Measurements from ENCODE around the gene SPDL1.

Gene SPDL1

DNA sequence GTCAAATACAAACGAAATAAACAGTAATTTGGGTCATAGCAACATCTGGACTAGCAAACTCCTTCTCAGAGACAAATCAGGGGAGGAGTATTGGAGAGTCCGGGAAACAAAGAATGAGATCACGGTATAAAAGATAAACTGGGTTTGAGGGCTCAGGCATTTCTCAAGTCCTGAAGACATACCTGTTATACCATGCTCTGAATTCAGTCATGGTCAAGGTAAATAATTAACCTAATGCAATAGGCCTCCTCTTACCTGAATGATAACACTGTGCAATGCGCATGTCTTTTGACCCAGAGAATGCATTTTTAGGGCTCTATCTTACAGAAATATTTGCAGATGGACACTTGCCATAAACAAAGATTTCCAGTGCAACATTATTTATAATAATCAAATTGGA, 31.9 kb upstream of the SPDL1 start:
- TF ChIP-seq, protein P1, sequence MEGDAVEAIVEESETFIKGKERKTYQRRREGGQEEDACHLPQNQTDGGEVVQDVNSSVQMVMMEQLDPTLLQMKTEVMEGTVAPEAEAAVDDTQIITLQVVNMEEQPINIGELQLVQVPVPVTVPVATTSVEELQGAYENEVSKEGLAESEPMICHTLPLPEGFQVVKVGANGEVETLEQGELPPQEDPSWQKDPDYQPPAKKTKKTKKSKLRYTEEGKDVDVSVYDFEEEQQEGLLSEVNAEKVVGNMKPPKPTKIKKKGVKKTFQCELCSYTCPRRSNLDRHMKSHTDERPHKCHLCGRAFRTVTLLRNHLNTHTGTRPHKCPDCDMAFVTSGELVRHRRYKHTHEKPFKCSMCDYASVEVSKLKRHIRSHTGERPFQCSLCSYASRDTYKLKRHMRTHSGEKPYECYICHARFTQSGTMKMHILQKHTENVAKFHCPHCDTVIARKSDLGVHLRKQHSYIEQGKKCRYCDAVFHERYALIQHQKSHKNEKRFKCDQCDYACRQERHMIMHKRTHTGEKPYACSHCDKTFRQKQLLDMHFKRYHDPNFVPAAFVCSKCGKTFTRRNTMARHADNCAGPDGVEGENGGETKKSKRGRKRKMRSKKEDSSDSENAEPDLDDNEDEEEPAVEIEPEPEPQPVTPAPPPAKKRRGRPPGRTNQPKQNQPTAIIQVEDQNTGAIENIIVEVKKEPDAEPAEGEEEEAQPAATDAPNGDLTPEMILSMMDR (IDR thresholded peaks at IDR 0.05; ENCODE audit: extremely low read depth, missing control alignments), result no peak
- DNase-seq (ENCODE audit: low spot score), result no peak

DNA sequence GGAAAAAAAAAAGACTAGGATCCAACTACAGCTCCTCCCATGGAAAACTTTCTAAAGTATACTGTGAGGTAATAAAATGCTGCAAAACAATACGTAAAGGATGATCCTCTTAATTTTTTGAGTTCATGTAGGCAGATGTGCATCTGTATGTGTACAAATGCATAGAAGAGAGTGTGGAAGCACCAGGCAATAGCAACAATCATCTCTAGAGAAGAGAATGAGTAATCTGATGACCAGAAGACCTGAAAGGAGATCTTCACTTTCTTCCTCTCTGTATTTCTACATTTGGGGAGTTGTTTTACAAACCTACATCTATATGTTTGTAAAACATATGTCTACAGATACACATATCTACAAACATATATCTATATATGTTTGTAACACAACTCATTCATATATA, 29.3 kb upstream of the SPDL1 start:
- TF ChIP-seq, protein P1 (IDR thresholded peaks at IDR 0.05; ENCODE audit: extremely low read depth, missing control alignments), result no peak
- DNase-seq (ENCODE audit: low spot score), result no peak

DNA sequence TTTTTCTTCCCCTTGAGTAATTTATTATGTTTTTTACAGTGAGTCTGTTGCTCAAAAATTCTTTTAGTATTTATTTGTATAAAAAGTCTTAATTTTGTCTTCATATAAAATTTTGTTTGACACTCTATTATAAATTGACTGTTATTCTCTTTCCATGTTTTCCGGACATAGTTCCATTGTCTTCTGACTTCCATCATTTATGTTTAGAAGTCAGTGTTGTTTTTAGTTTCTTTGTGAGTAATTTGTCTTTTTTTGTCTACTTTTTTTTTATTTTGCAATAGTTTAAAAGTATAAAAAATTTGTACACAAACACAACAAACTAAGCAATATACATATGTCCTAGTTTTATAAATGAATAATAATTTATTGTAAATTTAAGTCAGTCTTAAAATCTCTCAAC, 25.7 kb upstream of the SPDL1 start:
- TF ChIP-seq, protein P1 (IDR thresholded peaks at IDR 0.05; ENCODE audit: extremely low read depth, missing control alignments), result no peak
- no peak for DNase-seq (ENCODE audit: low spot score)

DNA sequence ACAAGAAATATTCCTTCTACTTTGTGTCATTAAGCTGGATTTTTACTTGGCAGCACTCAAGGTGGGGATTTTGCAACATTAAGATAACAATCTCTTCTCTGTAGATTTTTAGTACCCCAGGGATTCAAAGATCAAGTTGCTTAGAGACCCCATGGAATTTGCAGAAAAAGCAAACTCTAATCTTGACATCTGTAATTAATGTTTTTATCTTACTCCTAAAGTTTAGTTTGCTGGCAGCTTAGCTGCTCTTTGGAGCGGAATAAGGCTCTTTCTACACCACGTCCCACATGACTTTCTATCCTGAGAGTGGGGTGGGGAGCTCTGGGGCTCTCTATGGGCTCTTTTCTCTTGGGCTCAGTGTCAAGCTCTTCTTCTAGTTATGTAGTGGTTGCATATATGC, 21.7 kb upstream of the SPDL1 start:
- DNase-seq (ENCODE audit: low spot score), result no peak
- TF ChIP-seq, protein P1 (IDR thresholded peaks at IDR 0.05; ENCODE audit: extremely low read depth, missing control alignments), result no peak

DNA sequence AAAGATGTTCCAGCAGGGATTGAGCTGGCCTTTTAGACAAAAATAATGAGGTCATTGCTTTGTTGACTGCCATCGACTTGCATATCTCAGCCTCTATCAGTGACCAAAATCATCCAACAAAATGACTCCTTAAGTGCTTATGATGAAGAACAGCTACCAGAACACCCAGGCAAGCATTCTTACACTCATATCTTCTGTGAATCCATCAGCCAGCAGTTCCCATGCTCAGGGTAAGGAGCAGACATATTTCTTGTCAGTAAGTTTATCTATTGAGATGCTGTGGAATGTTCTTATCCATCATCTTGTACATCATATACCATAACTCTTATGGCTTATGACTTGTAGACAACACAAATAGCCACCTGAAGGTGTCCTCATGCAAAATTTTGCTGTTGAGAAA, 20.2 kb upstream of the SPDL1 start:
- TF ChIP-seq, protein P1 (IDR thresholded peaks at IDR 0.05; ENCODE audit: extremely low read depth, missing control alignments), result no peak
- no peak for DNase-seq (ENCODE audit: low spot score)

DNA sequence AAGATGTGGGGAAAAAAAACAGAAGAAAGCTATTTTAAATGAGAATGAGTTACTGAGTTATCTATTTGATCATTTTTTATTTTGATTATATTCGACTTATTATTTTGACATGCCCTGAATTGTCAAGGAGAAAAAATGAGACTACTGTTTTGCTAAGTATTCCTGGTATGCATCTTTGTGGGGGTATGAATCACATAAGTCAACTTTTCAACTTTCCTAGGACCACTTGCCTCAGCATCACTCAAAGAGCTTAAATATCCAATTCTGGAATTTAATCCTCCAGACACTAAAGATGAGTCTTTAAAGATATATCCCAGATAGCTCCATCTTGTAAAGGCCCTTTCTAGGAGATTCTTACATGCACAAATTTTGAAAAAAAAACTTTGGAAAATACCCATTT, 17.4 kb upstream of the SPDL1 start:
- DNase-seq (ENCODE audit: low spot score), result no peak
- TF ChIP-seq, protein P1 (IDR thresholded peaks at IDR 0.05; ENCODE audit: extremely low read depth, missing control alignments), result no peak

DNA sequence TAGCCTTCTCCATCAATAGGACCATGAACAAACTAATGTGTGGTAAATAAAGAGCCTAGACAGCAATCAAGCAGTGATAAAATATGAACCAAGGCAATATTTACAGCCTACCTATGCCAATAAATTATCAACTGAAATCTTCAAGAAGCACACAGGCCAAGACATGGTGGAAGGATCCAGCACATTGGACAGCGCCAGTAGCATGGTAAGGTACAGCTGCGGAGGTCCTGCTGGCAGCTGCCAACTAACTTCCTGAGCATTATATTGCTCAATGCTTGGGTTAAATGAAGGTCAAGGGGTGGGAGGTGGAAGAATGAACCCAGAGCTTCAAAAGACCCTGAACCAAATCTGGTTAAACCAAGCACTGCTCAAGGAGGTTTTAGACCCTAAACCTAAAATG, 16.5 kb upstream of the SPDL1 start:
- no peak for DNase-seq (ENCODE audit: low spot score)
- TF ChIP-seq, protein P1 (IDR thresholded peaks at IDR 0.05; ENCODE audit: extremely low read depth, missing control alignments), result no peak
